Measurements from ENCODE around the gene RBP7.

DNA sequence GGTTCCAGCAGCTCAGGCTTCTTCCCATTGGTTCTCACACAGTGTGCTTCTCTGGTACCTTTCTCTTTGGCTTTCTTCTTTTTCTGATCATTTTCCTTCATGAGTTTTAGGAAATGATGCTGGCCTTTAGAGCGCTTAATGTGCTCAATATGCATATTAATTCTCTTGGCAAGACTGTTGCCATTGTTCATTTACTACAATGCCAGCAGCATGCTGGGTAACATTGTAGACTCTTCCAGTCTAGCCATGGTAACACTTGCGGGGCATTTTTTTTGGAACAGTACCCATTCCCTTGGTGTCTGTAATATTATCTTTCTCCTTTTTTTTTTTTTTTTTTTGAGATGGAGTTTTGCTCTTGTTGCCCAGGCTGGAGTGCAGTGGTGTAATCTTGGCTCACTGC is 57.4 kb downstream of the RBP7 start:
- TF ChIP-seq EED (IDR thresholded peaks at IDR 0.05; ENCODE audit: low read depth) (no peak), JUND (IDR thresholded peaks at IDR 0.05; ENCODE audit: low read depth, low read length) (no peak), SIN3A (IDR thresholded peaks at IDR 0.05; ENCODE audit: low read depth, low read length) (no peak)
